HG03039 (cell line): ENCODE results near the gene ABCA1.

ENCODE experiments used
- ATAC-seq: cut with Tn5 transposase; IDR thresholded peaks from one replicate; pipeline ENCODE4 v1.9.1; 2021; ENCODE audit warnings: mild to moderate bottlenecking, moderate library complexity; ENCODE audit not compliant: unreplicated experiment

The ABCA1 gene

DNA sequence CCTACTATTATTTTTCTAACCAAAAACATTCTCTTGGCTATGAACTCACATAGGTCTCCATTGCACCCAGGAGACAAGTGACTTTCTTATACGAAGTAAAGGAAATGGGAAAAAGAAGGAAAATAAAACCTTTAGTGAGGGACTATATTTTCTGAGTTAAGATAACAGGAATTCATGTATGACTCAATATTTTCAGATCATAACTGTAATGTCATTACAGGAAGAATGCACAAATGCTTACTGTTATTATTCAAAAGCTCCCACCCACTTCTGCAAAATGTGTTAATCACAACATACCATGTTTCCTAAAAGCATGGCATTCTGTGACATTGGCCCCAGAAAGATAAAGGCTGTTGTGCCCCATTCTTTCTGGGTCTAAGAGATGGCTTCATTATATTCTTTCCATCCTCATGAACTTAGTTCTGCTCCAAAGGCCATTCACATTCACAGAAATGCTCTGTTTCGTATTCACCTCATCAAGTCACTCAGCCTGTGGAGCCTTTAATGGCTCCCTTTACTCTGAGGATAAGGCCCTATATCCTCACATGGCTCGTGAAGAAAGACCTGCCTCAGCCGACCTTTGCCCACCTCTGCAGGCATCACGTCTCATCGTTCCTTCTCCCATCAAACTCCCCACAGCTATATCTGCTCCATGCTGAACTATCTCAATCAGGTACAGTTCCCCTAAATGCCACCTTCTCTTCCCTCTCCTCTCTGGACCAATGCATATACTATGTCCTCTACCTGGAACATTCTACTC is 77.0 kb downstream of the ABCA1 start:
- ATAC-seq, result no peak

- ATAC-seq, result no peak
Measured at GRCh38 chr9:104849023-104849422, 78.9 kb downstream of the ABCA1 start.

- no peak for ATAC-seq
Measured at GRCh38 chr9:104844710-104845109, 83.2 kb downstream of the ABCA1 start.

DNA sequence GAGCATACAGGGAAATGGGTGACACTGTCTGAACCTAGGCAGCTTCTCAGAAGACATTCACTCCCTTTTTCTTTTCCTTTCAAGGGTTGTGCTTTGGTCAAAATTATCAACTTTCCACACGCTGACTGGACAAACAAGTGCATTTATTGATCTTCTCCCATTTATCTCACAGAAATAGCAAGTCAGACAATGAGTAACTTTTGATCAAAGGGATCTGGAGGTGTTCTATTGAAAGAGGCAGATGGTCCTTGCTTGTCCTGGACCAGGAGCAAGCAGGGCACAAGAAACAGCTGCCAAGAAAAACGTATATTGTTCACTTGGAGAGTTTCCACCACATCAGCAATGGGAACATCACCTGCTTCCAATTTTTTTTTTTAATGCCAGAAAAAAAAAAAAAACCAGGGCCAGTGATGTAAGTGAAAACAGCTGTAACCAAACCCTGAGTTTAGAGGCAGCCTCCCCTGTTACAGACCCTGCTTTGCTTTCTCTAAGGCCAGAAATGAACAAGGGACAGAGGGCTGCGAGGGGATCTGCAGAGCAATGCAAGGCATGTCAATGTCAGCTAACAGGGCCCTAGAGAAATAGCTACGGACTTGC is 84.2 kb downstream of the ABCA1 start:
- no peak for ATAC-seq

GRCh38 chr9:104842698-104843097 is 85.3 kb downstream of the ABCA1 start:
- no peak for ATAC-seq

DNA sequence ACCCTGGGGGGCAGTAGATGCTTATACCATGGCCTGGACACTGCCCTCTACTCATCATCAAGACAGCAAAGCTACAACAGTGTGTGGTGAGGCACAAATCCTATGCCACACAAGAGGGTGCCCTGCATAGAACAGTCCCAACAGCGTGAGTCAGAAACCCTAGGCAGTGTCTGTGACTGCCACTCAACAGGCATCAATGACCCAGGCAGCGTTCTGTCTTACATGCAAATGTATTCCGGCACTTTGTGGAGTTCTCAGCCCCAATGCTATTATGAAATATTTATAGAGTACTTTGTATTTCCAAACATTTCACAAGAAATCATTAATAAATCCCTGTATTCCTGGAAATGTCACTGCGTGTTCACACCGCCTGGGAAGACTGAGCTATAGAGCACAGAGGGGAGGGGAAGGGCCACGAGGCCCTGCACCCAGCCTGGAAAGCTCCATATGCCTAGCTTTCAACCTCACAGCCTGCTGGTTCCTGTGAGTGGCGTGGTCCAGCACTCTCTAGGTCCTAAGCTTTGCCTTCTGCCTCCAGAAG is 86.3 kb downstream of the ABCA1 start:
- no peak for ATAC-seq

DNA sequence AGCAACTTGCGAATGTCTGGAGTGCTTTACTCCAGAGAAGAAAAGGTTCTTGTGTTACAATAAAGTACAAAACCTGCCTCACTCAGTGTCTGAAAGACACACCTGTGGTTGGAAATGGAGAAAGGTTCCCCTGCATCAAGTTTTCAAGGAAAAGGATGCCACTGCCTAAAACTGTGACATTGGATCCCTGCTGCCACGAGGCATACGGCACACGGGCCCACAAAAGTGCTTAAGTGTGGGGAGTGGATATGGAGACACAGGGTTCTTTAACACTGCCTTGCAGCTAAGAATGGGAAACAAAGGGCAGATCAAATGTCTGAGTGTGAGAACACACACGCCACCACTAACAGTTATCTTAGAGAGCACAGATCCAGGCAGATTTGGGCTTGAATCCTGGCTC is 89.0 kb downstream of the ABCA1 start:
- no peak for ATAC-seq

- ATAC-seq, result no peak
Measured at GRCh38 chr9:104836767-104837166, 91.2 kb downstream of the ABCA1 start.

DNA sequence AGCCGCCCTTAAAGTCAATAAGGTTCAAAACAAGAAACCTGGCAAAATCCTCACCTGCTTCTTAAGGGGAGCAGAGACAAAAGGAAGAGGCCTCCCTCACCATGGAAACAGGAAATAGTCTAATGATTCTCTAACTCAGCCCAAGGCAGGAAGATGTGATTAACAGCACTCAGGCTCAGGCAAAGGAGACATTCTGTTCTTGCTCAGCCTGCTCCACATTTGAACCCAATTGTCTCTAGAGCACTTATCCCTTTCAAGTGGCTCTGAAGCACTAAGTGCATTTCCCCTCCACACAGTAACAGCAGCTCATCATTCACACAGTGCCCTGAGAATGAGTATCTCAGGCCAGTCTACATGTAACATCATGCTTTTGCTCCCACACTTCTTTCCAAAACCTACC is 91.7 kb downstream of the ABCA1 start:
- ATAC-seq, result no peak

- no peak for ATAC-seq
Measured at GRCh38 chr9:104835161-104835560, 92.8 kb downstream of the ABCA1 start.

GRCh38 chr9:104833696-104834095 is 94.3 kb downstream of the ABCA1 start:
- ATAC-seq, result no peak

GRCh38 chr9:104831681-104832080 is 96.3 kb downstream of the ABCA1 start:
- ATAC-seq, result no peak

DNA sequence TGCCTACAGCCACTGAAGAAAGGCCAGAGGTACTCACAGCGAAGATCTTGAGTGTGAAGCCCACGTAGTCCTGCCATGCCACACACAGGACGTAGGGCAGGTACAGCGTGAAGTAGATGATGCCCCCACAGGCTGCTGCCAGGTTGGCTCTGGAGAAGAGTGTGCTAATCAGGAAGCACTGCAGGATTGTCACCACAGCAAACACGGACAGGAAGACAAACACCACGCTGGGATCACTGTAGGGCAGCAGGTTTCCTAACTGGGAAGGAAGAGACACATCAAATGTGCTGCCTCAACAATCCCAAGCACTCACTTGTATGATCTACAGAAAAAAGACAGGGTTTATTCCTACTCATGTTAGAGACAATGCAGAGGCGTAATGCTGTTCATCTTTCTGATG is 101.0 kb downstream of the ABCA1 start:
- ATAC-seq, result no peak

- no peak for ATAC-seq
Measured at GRCh38 chr9:104826079-104826775, 101.7 kb downstream of the ABCA1 start.

DNA sequence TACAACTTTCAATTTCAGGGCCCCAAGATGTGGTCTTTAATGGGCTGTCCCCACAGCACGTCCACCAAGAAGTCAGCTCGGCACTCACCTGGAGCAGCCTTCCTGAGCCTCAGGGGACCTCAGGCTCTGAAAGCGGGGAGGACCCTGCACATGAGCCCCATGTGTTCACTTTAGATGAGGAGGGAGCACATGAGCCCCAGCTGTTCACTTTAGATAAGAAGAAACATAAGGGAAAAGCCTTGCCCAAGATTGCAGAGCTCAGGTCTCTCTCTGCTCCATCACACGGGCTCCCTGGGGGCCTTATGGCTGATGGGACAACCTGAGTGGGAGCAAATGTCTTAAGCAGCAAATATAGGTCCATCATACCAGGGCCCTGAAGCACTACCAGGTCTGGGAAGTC is 107.6 kb downstream of the ABCA1 start:
- ATAC-seq, result no peak

DNA sequence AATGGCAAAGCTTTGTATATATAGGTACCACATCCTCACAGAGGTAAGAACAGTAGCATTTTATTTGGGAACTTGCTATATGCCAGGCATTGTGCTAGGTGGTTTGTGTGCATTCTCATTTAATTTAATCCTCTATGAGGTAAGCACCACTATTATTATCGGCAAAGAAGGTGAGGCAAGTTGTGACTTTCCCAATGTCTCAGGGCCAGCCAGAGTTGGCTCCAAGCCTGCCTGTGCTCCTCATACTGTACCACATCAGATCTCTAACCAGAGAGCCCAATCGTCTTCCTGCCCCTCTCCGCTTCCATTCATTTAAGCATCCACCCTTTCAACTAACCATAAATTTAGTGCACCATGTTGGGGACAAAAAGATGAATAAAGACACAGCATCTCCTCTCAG is 108.9 kb downstream of the ABCA1 start:
- ATAC-seq, result no peak

GRCh38 chr9:104817437-104817836 is 110.5 kb downstream of the ABCA1 start:
- ATAC-seq, result no peak

- ATAC-seq, result no peak
Measured at GRCh38 chr9:104815851-104816565, 111.9 kb downstream of the ABCA1 start.

DNA sequence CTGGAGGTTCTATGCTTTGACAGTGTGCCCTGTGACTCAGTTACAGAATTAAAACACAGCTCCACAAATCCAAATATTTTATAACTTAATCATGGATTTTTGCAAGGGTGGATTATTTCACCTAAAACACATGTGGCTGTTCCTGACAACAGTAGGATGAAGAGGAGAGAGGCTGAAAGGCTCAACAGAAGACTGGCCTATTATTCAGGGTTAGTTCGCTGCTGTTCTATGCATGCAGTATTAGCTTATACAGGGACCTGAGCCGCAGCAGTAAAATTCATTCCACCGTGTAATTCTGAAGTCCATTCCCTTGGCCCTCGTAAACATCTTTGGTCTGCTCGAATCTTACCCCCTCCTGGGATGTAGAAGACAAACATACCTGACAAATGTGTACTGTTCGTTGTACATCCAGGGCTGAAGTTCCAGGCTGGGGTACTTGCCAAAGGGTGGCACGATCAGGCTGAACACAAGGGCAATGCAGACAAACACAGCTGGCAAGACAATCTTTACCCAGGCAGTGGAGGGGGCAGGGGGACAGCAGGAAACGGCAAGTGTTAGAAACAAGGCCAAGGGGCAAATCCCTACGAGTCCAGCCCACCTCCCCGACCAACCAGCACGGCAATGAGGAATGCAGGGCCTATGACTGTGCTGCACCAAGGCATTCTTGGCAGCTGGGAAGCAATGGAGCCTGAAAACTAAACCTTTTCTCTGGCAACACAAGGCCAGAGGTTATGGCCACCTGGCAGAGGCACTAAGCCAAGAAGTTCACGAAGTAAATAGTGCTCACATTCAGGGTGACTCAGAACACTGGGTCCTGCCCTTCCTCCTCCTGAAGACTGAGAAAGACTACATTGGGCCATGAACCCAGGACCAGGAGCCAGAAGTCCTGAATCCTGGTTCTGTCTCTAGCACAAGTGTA is 117.3 kb downstream of the ABCA1 start:
- ATAC-seq, result no peak

DNA sequence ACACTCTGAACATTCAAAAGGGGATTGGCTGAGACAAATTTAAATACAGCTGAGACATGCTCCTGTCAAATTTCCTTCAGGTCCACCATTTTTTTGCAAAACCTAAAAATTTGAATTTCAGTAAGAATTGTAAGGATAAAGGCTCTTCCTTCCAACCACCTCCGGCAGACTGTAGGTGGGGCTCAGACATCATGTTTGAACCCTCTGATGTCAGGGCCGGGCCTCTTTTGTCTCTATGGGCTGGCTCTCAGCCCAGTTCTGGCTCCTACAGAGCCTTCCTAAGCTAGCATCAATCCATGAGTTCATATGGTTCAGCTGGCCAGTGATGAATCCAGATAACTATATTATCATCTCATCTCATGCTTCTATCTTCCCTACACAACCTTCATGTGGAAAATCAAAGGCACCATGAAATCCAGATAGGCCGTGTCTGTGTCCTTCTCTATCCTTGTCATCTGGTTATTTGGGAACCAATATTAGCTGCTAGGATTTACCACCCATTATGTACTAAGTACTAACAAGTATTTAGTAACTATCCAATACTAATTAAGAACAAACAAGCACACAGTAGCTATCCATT is 119.8 kb downstream of the ABCA1 start:
- no peak for ATAC-seq
